ENCODE measurements around the gene CTDP1.

DNA sequence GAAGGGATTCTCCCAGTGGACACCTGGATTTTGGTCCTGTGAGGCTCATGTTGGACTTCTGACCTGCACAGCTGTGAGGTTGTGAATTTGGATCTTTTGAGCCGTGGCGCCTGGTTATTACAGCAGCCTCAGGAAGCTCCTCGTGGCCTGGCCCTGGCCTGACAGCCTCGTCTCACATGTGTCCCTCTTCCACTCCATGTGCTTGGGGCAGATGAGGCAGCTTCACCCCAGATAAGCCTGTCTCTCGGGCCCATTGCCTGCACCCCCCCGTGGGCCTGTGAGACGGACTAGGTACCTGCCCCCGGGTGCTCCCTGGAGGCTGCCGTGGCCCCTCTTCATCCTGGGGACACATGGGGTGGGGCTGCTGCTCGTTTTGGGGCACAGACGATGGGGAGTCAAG is 51.2 kb downstream of the CTDP1 start:
- TF ChIP-seq, protein P1, sequence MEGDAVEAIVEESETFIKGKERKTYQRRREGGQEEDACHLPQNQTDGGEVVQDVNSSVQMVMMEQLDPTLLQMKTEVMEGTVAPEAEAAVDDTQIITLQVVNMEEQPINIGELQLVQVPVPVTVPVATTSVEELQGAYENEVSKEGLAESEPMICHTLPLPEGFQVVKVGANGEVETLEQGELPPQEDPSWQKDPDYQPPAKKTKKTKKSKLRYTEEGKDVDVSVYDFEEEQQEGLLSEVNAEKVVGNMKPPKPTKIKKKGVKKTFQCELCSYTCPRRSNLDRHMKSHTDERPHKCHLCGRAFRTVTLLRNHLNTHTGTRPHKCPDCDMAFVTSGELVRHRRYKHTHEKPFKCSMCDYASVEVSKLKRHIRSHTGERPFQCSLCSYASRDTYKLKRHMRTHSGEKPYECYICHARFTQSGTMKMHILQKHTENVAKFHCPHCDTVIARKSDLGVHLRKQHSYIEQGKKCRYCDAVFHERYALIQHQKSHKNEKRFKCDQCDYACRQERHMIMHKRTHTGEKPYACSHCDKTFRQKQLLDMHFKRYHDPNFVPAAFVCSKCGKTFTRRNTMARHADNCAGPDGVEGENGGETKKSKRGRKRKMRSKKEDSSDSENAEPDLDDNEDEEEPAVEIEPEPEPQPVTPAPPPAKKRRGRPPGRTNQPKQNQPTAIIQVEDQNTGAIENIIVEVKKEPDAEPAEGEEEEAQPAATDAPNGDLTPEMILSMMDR (IDR thresholded peaks at IDR 0.05), result no peak
- TF ChIP-seq POLR2AphosphoS5 (IDR thresholded peaks at IDR 0.05), result no peak
